GM18907 (cell line): Measurements from ENCODE around the gene STMN1.

Experiments used
- ATAC-seq: cut with Tn5 transposase; IDR thresholded peaks from one replicate; pipeline ENCODE4 v1.9.1; 2021; ENCODE audit warnings: mild to moderate bottlenecking, moderate library complexity; ENCODE audit not compliant: unreplicated experiment

Gene STMN1

GRCh38 chr1:25896266-25896665 lies 10.0 kb downstream of the STMN1 start:
- no peak for ATAC-seq

DNA sequence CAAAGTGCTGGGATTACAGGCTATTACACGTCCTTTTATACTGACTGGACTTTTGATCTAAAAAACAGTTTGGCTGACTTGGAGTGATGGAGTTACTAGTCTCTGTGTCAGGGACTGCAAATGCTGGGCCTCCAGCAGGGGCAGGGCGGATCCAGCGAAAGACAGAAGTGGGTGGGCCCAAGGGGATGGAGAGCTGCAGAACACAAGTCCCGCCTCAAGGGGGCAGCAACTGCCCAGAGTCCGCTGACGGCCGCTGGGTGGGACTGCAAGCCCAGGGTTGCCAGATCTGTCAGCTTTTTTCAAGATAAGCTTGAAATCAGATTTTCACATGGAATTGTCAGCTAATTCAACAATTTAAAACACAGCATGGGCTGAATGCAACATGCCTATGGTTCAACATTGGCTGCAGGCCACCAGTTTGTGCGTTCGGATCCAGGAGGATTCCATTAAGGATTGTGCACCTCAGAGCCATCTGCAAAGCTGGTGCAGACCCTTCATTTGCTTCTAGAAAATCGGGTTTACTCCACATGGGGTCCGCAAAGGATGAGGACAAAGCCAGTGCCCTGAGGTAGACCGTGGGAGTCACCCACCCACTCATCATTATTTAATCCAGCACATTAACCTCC lies 10.7 kb downstream of the STMN1 start:
- ATAC-seq, result peak; percentile 75

- ATAC-seq, result no peak
Observed at GRCh38 chr1:25893116-25893515, 13.1 kb downstream of the STMN1 start.

- ATAC-seq, result no peak
Observed at GRCh38 chr1:25891606-25892005, 14.6 kb downstream of the STMN1 start.

DNA sequence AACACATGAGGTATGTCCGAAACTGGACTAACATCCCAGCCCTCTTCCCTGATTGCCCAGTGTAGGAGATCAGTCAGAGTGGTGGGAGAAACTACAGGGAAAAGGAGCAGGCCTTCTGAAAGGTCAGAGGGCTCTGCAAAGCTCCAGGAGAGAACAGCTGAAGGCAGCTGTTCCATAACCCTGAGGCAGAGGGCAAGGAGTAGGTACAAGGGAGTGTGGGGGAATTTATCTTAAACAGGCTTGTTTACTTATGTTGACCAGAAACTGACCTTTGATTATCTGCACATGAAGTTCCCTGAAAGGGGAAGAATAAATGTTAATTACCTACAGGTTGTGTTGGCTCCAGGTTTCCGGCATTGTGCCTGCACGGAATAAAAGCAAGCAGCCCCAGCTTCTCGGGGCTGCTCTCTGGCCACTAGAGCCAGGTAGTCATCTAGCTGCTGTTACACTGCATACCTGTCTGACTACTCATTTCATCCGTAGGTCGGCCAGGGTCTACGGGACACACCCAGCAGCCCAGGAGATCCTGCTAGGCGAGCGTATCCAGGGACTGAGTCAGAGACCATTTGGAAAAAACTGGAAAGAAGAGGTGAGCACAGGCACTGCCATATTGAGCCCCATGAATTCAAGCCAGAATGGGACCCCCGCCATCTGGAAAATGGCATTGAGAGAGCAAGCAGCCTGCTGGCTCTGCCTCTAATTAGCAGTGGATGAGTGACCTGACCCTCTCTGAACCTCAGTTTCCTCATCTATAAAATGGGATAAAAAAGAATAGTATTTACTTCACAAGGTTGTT lies 15.8 kb downstream of the STMN1 start:
- no peak for ATAC-seq

- ATAC-seq, result no peak
Observed at GRCh38 chr1:25889470-25889869, 16.7 kb downstream of the STMN1 start.

GRCh38 chr1:25888426-25888987 lies 17.7 kb downstream of the STMN1 start:
- ATAC-seq, result no peak

DNA sequence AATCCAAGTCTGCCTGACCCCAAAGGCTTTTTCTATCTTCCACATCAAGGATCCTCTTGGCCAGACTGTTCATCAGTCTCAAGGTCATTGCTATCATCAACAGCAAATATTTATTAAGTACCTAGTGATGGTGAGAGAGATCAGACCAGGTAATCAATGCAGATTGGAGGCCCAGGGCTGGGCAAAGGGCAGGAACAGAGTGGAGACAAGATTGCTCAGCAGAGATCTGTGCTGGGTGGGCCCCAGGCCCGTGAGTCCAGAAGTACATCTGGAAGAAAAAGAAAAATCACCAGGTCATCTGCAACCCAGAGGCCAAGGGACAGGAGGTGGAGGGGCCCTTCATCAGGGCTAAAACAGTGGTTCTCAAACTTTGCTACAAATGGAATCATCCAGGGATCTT lies 20.6 kb downstream of the STMN1 start:
- ATAC-seq, result no peak

DNA sequence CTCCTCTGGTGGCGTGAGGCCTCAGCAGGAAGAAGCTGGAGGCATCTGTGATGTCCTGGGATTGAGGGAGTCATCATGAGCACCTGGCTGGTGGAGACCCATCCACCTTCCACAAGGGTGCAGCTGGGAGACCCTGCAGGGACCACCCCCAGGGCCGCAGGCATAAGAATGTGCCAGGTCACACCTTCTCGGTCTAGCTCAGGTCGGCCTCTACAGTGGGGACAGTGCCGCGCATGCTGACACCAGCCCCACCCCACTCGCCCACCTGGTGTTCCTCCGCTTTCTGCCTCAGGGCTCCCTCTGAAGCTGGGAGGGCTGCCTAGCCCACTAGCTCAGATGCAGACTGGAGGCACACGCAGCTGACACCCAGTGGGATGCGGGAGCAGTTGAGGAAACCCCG lies 25.0 kb downstream of the STMN1 start:
- ATAC-seq, result no peak

- ATAC-seq, result no peak
Observed at GRCh38 chr1:25880518-25880917, 25.7 kb downstream of the STMN1 start.

DNA sequence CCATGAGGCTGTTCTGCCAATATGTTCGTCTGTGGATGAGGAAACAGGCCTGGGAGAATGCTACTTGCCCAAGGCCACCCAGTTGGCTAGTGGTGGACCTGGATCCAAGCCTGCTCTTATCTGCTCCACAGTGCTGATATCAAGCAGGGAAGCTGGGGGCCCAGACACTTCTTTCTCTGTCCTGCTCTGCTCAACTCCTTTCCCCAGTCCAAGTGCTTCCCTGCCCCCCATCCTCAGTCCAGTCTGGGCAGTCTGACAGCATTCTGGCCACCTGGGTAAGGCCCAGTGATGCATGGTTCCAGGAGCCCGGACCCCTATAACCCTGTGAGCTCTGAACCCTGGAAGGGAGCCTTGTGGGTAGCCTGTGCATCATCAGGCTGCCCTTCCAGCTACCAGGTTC lies 26.5 kb downstream of the STMN1 start:
- ATAC-seq, result no peak

DNA sequence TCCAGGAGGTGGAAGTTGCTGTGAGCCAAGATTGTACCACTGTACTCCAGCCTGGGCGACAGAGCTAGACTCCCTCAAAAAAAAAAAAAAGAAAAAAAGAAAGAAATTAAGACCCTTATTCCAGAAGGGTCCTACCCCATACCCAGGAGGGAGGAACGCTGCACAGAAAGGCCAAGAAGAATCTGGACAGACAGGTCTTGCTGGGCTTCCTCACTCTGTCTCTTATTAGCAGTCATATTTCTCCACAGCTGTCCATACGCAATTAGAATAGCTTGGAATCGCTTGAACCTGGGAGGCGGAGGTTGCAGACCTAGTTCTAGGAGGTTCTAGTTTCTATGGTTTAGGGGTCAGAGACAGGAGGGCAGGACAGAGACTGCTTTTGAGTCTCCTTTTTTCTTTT lies 27.5 kb downstream of the STMN1 start:
- no peak for ATAC-seq

- no peak for ATAC-seq
Observed at GRCh38 chr1:25877155-25877554, 29.1 kb downstream of the STMN1 start.

GRCh38 chr1:25876693-25877077 lies 29.5 kb downstream of the STMN1 start:
- no peak for ATAC-seq

DNA sequence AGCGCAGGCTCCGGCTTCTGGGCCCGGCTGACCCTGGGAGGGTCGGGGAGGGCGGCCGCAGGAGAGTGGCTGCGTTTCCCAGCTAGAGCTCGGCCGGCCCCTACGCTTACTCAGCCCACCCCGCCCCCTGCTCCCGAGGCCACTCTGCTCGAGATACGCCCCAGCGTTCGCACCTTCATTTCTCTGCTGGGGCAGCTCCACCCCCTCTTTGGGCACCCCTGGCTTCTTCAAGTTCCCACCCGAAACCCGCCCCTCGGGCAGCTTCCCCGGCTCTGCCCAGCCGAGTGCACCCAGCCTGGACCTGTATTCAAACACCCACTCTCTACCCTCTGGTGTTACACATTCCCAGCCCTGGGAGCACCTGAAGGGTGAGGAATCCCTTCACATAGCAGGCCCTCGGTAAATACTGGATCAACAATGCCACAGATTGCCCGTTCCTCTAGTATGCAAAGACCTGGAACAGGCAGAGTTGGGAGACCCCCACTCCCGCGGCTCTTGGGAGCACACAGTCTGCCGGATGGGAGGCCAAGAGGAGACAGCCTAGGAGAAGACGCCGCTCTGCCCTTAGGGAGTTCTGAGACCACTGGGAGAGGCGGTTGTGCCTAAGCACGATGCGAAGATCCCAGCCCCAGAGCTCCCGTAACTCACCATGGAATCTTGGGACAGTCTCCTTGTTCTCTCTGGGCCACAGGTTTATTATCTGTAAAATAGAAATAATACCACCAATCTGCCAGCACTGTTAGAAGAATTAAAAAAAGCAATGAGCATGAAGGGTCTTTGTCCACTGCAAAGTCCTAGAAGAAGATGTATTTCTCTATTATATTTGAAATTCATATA lies 30.1 kb downstream of the STMN1 start:
- ATAC-seq, result no peak

GRCh38 chr1:25875154-25875855 lies 30.9 kb downstream of the STMN1 start, which contains the start of gene PAQR7:
Gene PAQR7 (minus strand): TSS chr1:25875708. CDS start chr1:25863839, 11,869 bp downstream.
- ATAC-seq, result no peak

- no peak for ATAC-seq
Observed at GRCh38 chr1:25874635-25875153, 31.5 kb downstream of the STMN1 start.

- no peak for ATAC-seq
Observed at GRCh38 chr1:25874209-25874608, 32.0 kb downstream of the STMN1 start.

GRCh38 chr1:25873120-25873519 lies 33.1 kb downstream of the STMN1 start:
- ATAC-seq, result no peak

GRCh38 chr1:25872713-25873112 lies 33.5 kb downstream of the STMN1 start:
- no peak for ATAC-seq
